ENCODE measurements around the gene ZRANB1. TPM values are rescaled to one million over a fixed set of nuclear protein-coding genes. Genes with fewer than 3 reads are reported as not detected.
A peak's percentile ranks its signal among the peaks of the same experiment; 100 is the strongest.

The ZRANB1 gene
- total RNA-seq, 2 donors from 2014 or later, result 17.9 to 28.7 TPM

DNA sequence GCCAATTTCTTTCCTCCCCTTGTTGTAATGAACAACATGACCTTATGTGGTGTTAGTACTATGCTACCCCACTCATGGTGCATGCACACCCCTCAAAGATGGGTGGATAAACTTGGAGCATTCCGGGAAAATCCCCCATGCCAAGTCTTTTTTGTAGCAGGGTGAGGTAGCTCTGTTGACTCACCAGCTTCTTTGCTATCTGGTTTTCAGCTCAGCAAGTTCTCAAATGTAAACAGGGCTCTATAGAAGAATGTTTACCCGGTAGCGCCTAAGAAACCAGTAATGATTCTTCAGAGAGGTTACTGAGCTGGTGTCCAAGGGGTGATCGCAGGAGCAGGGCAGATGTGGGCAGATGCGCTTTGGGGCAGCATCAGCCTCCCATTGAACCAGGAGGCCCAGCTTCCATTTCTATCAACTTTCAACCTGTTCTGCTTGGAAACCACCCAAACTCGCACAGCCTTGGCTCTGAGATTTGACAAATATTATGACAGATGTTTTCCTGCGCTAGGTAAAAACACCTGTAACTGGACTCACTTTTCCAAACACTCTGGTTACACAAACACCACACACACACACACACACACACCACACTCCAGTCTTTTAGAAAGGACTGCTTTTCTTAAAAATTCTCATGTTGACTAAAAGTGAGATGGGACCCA is 87.8 kb downstream of the ZRANB1 start:
- H3K27ac ChIP-seq, result peak overlapping the region; percentile 21 to 41
- intact Hi-C loops (cut with DNase I), result no loop called here
- TF ChIP-seq, protein P1, sequence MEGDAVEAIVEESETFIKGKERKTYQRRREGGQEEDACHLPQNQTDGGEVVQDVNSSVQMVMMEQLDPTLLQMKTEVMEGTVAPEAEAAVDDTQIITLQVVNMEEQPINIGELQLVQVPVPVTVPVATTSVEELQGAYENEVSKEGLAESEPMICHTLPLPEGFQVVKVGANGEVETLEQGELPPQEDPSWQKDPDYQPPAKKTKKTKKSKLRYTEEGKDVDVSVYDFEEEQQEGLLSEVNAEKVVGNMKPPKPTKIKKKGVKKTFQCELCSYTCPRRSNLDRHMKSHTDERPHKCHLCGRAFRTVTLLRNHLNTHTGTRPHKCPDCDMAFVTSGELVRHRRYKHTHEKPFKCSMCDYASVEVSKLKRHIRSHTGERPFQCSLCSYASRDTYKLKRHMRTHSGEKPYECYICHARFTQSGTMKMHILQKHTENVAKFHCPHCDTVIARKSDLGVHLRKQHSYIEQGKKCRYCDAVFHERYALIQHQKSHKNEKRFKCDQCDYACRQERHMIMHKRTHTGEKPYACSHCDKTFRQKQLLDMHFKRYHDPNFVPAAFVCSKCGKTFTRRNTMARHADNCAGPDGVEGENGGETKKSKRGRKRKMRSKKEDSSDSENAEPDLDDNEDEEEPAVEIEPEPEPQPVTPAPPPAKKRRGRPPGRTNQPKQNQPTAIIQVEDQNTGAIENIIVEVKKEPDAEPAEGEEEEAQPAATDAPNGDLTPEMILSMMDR (IDR thresholded peaks at IDR 0.05), result no peak
- peak; percentile 50 for TF ChIP-seq POLR2AphosphoS5 (IDR thresholded peaks at IDR 0.05)
- no peak for DNase-seq (ENCODE audit: low spot score)
- no peaks in the 10 kb centered on the region for H3K36me3 ChIP-seq
- 54% methylated on average over 7 of the region's 7 CpGs for WGBS
- H3K4me1 ChIP-seq (replicated peaks), result peaks cover 22% of the 10 kb centered on the region
- no peaks in the 10 kb centered on the region for H3K9me3 ChIP-seq
- no peak overlapping the region for H3K4me3 ChIP-seq
- H3K27me3 ChIP-seq (replicated peaks; ENCODE audit: insufficient read depth), result no peaks in the 10 kb centered on the region

DNA sequence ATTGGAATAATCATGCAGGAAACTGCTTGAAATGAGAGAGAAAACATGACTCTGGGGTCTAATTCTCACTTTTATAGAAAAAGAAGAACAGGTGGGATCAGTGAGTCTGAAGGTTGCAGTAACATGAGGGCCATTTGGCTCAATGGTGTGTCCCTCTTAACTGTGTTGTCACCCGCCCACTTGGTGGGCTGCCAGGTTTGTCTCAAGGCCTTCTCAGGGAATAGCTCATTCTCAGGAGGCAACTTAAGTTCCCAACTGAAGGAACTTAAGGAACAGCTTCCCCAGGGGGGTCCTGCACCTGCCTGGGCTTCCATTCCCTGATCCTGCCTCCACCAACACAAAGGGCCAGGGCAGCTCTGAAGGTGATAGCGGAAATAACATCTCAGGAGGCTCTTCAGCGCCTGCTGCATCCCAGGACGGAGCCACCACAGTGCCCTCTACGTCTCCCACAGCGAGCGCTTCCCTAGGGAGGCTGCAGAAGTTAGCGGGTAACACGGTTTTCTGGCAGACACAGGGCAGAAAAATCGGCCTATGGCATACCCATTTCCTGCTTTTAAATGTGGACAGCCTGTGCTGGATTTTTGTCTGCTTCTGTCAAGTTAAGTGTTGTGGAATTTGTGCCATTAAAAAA is 88.8 kb downstream of the ZRANB1 start:
- peaks cover 22% of the 10 kb centered on the region for H3K4me1 ChIP-seq (replicated peaks)
- no peak for DNase-seq (ENCODE audit: low spot score)
- 75% methylated on average over 7 of the region's 10 CpGs for WGBS

DNA sequence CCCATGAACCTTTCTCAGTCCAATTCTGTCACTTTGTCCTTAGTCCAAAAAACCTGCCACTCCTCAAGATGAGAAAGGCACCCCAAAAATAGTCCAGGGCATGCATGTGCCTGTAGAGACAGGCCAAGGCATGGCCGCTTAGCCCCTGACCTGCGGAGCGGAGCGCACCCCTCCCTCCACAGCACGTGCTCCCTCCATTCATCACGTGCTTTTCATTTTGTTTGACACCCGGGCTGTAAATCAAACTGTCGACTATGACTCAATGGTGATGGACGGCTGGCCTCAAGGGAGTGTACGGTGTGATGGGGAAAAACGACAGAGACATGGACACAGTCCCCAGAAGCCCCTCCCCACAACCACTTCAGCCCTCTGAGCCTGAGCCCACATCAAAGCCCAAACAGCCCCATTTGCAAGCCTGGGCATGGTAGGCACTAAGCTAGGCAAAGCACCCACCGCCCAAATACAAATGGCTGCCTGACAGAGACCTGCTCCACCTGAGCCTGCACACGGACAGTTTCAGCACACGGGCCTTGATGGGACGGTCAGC is 90.6 kb downstream of the ZRANB1 start:
- Histone ChIP-seq H3K9me3 (no peaks in the 10 kb centered on the region), H3K4me3 (no peak overlapping the region), H3K27me3 (replicated peaks; ENCODE audit: insufficient read depth) (no peaks in the 10 kb centered on the region), H3K27ac (no peak overlapping the region), H3K36me3 (no peaks in the 10 kb centered on the region), H3K4me1 (replicated peaks) (peaks cover 25% of the 10 kb centered on the region)
- no peak for TF ChIP-seq POLR2A (IDR thresholded peaks at IDR 0.05)
- TF ChIP-seq, protein P1 (IDR thresholded peaks at IDR 0.05), result no peak
- no peak for TF ChIP-seq POLR2AphosphoS5 (IDR thresholded peaks at IDR 0.05)
- 69% methylated on average over 15 of the region's 15 CpGs for WGBS
- no peak for DNase-seq (ENCODE audit: low spot score)
- intact Hi-C loops (cut with DNase I), result no loop called here

More for the DNA sequence above, 88.8 kb downstream of the ZRANB1 start:
- H3K27ac ChIP-seq, result peak overlapping the region in 1 of 2 donors; percentile 41
- no peaks in the 10 kb centered on the region for H3K27me3 ChIP-seq (replicated peaks; ENCODE audit: insufficient read depth)
- intact Hi-C loops (cut with DNase I), result no loop called here
- TF ChIP-seq POLR2A (IDR thresholded peaks at IDR 0.05), result no peak
- TF ChIP-seq POLR2AphosphoS5 (IDR thresholded peaks at IDR 0.05), result no peak
- TF ChIP-seq, protein P1 (IDR thresholded peaks at IDR 0.05), result no peak
- H3K9me3 ChIP-seq, result no peaks in the 10 kb centered on the region
- no peaks in the 10 kb centered on the region for H3K36me3 ChIP-seq
- H3K4me3 ChIP-seq, result no peak overlapping the region

DNA sequence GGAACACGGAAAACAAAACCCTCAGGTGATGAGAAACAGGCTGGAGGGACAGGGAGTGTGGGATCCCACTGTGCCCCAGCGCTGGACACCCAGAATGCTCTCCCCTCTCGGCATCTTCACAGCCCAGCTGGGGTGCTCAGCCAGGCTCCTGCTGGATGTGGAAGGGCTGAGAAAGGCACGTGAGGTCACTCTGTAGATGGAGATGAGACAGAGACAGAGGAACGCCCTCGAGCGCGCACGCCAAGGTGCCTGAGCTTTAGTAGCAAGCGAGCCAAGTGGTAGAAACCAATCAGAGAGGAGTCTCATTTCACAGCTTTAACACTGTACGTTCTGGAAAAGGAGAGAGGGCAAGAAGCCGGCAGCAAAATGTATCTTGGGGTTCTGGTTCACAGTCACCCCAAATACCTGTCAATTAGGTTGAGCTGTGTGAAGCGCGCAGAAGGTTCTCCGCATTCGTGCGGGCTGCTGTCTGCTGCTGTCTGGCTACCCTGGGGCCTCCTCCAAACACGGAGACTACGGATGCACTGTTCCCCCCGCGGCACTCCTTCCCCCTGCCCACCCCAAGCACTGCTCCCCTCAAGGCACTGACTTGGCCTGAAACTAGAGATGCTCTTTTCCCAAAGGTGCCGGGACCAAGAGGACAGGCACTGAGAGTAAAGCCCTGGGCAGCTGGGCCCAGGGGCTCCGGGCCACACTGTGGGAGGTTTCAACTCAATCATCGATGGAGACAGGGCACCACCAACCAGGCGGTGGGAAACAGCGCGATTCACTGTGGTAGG is 91.4 kb downstream of the ZRANB1 start:
- intact Hi-C loops (cut with DNase I), result no loop called here
- Histone ChIP-seq H3K36me3 (no peaks in the 10 kb centered on the region), H3K27ac (no peak overlapping the region), H3K4me3 (no peak overlapping the region), H3K27me3 (replicated peaks; ENCODE audit: insufficient read depth) (no peaks in the 10 kb centered on the region), H3K9me3 (no peaks in the 10 kb centered on the region), H3K4me1 (replicated peaks) (peaks cover 21% of the 10 kb centered on the region)
- WGBS, result 71% methylated on average over 27 of the region's 27 CpGs
- no peak for DNase-seq (ENCODE audit: low spot score)
- no peak for TF ChIP-seq POLR2A (IDR thresholded peaks at IDR 0.05)
- TF ChIP-seq POLR2AphosphoS5 (IDR thresholded peaks at IDR 0.05), result no peak
- TF ChIP-seq, protein P1 (IDR thresholded peaks at IDR 0.05), result no peak

Measured in prostate gland (tissue), 2 donors.